Cerebellar nuclear complex (tissue), 1 donor: ENCODE results near the gene TUT1.

Experiments used
- DNase-seq, 2 experiments: peaks; one replicate each; lab custom pipeline; 2025; lab: John Stamatoyannopoulos, UW

The TUT1 gene

DNA sequence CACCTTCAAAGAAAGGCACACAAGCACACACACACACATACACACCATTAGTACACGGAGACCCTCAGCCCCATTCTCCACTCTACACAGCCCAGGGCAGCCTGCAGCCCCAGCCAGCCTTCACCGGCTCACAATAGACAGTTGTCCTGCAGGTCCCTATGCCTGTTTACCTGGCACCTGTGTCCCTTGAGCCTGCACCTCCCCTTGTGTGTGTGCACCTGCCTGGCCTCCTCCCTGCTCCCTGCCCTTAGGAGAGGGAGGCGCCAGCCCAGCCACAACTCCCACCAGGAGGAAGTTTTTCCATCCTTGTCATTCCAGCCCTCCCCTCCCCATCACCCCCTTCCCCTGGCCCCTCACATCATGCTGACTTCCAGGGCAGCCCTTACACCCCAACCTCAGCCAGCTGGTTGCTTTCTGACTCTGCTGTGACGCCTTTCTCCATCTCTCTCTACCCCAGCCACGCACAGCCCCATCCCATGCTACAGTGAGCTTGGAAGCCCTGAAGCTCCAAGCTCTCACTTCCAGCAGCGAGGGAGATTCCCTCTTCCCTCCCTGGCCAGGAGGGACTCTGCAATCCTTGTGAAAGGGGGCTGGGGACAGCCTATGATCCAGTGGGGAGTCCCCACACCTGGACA, 49.1 kb downstream of the TUT1 start:
- no peak for DNase-seq

DNA sequence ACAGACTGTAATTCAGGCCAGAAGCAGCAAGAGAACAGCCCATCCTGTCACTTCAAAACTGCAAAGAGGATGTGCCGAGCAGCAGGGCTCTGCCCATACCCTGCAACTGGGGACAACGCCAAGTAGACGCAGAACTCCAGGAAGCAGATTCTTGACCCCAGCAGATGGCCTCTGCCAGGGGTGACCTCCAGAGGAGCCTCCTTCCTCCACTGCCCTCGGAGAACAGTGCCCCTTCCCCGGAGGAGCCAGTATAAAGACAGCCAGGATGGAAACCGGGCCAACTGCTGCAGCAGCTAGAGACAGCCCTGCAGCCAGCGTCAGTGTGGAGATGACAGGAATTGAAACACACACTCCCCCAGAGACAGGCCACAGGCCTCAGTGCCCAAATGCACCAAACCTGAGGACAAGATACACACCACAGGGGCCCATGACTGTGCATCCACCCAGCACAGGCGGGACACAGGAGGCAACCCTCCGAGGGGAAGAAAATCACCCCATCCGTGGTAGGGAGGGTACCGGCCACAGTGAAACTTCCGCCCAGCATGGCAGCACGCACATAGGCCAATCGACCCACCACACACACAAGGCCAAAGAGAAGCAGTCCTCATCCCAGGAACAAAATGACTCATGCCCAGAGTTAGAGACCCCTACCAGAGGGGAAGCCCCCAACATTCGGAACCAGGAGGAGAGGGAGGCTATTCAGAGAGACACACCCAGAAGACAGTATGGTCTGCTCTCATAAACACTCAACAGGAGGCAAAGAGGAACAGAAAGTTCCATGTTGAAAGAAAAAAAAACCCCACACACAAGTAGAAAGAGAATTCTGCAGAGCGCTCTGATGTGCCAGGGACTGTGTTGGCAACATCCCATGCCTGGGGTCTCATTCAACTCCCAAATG, 50.3 kb downstream of the TUT1 start:
- DNase-seq = no peak

DNA sequence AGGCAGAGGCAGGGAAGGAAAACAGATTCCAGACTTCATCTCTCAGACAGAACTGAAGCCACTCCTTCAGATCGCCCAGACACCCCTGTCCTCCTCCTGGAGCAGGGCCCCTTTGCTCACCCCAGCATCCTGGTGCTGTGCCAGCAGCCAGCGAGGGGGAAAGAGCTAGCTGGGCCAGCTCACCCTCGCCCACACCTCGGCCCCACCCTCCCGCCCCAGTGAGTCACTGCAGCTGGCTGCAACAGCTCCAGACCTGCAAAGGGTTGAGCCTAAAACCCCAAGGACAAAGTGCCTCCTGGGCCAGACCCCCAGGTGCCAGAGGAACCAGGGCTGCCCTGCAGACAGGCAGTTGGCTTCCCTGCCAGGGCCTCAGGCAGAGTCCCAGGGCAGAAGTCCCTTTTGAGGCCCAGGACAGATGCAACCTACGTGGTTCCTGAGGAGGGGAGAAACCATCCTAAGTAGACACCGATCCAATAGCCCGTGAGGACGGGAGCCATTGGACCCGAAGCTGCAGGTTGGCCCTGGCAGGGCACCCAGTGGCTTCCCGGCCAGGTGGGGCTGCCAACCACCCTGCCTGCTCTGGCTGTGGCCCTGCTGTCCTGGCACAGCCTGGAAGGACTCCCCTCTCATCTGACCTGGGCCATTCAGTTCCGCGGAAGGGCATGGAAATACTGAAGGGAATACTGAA, 51.9 kb downstream of the TUT1 start:
- DNase-seq = no peak

DNA sequence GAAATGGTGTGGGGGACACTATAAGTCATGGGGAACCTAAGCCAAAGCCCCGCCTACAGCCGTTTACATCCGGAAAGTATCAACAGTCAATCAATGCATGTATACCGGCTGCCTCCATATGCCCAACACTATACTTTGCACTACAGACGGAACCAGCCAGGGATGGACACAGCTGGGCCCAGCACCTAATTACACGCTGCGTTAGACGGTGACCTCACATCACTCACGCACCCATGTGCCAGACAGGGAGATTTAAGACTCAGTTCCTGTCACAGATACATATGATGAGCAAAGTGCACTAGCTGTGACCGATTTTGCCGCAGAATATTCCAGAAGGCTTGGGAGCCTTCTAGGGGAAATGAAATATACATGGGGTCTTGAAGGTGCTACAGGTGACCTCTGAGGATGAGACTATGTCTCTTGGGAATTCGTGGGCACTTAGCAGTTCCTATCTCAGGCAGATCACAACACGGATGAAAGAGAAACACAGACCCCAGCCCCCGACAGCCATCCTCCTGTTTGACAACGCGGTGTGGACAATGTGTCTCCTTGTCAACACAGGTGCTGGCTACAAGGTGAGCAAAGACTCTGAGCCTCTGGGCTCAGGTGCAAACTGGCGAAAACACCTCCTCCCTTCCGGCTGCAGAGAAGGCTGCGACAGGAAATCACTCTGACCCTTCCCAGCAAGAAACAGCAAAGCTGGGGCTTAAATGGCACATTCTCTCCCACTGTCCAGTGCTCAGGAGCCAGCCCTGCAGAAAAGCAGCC, 52.7 kb downstream of the TUT1 start:
- DNase-seq = no peak

DNA sequence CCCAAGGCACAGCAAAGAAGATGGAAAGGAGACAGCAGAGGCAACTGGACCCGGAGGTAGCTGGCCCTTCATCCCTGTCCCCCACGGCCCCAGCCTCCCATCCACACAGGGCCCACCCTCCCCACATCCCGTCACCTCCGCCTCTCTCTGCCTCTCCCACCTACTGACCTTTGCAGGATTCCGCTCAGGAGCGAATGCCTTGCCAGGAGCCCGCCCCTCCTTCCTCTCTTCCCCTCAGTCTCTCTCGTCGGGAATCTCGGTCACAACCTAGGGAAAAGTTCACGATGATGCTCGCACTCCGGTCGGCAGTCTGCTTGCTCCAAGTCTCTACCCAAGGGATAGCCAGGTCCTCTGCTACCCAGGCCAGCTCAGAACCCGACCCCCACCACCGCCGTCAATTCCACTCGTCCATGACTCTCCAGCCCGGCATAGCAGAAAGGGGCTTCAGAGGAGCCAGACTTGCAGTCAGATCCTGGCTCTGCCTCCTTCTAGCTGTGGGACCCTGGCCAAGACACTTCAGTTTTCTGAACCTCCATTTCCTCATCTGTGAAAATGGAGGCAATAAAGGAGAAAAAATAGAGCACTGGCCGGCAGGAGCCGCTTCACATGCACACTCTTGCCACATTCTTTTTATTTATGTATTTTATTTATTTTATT, 54.9 kb downstream of the TUT1 start:
- DNase-seq = no peak

DNA sequence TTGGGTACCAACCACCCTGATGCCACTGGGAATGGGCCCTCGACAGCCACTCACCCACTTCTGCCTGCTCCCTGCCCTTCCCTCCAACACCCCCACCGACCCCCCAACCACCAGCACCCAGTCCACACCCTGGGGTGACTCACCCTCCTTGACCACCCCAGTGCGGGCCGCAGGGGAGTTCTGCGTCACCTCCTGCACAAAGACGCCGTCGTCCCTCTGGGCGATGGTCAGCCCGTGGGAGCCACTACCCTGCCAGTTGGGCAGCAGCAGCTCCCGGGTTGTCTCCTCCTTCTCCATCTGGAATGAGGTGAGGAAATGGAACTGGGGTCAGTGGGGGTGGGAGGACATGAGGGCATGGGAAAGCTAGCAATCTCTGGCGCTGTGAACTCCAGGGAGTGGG, 55.5 kb downstream of the TUT1 start:
- DNase-seq = no peak

DNA sequence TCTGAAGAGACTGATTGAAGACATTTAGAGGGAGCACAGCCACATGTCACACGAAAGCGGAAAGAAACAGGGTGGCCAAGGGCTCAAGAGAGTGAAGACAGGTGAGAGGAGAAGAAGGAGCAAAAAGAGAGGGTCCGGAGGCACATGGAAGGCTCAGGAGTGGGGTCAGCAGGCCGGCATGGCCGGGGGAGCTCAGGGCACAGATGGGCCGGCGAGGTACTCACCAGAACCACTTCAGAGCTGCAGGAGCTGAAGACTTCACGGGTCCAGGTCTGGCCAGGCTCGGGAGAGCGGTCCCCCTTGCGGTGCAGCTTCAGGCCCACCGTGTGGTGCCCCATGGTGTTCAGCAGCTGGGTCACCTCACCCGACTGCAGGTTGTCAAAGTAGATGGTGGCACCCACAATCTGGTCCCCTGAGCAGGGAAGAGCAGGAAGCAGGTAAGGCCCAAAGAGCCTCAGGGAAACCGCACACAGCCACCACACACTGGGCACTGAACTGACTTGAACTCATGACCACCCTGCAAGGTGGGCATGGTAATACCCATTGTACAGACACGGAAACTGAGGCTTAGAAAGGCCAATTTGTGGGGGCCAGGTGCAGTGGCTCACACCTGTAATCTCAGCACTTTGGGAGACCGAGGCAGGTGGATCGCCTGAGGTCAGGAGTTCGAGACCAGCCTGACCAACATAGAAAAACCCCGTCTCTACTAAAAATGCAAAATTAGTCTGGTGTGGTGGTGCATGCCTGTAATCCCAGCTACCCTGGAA, 56.4 kb downstream of the TUT1 start:
- no peak for DNase-seq

DNA sequence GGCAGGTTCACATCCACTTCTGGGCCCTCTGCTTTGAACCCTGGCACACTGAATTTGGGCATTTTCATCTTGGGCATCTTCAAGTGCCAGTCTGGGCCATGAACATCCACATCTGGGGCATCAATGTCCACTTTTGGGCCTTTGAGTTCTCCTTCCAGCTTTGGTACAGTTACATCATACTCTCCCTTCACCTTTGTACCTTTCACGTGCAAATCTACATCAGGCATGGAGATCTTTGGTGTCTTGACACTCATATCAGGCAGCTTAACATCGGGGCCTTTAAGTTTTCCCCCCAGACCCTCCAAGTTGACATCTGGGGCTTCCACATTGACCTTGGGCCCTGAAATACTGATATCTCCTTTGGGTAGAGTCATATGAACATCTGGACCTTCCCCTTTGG, 59.2 kb downstream of the TUT1 start:
- DNase-seq = no peak
